GM20000 (cell line): Measurements from ENCODE around the gene DDHD1.

Experiments used
- DNase-seq: peaks from one replicate; pipeline ENCODE4 v3.0.0; 2012; ENCODE audit warnings: low spot score
- TF ChIP-seq, protein P1 (sequence below): IDR thresholded peaks from 2 replicates; pipeline ENCODE4 v1.5.1; 2012; ENCODE audit warnings: mild to moderate bottlenecking, control low read depth; ENCODE audit errors: extremely low read depth, missing control alignments

DDHD1 gene

DNA sequence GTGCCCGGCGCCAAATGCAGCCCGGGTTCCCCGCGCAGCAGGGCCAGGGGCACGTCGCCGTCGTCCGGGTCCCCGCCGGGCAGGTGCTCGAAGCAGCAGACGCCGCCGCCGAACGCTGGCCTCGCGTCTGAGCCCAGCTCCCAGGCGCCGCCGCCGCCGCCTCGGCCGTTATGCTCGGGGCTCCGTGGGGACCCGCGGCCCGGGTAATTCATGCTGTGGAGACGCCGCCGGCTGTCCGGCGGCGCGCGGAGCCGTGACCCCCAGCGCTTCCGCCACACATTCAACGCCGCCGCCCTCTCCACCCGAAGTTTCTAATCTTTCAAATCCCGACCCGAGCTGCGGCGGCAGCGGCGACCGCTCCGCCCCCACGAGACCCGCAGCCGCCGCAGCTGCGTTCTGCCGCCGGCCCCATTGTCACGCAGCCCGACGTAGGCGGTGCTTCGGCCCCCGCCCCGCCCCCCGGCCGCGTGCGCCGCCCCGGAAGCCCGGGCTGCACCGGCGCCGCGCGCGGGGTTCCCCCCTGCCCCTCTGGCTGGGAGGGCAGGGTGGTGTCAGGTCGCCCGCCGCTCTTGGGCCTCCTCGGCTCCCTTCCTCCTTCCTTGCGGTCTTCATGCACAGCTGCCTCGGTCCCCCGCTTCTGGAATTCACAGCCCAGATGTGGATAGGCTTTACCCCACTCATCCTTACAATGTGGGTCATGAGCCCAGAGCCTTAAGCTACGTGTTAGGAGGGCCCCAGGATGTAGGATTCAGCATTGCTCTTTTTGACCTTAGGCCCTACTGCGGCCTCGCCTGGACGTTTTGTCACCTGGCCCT, at the start of gene DDHD1:
TSS of gene DDHD1 (minus strand) at position 437 of the 815 bp plus-strand sequence. CDS start at position 212, 225 bp downstream.
- peak; percentile 96 for DNase-seq
- TF ChIP-seq, protein P1, sequence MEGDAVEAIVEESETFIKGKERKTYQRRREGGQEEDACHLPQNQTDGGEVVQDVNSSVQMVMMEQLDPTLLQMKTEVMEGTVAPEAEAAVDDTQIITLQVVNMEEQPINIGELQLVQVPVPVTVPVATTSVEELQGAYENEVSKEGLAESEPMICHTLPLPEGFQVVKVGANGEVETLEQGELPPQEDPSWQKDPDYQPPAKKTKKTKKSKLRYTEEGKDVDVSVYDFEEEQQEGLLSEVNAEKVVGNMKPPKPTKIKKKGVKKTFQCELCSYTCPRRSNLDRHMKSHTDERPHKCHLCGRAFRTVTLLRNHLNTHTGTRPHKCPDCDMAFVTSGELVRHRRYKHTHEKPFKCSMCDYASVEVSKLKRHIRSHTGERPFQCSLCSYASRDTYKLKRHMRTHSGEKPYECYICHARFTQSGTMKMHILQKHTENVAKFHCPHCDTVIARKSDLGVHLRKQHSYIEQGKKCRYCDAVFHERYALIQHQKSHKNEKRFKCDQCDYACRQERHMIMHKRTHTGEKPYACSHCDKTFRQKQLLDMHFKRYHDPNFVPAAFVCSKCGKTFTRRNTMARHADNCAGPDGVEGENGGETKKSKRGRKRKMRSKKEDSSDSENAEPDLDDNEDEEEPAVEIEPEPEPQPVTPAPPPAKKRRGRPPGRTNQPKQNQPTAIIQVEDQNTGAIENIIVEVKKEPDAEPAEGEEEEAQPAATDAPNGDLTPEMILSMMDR: no peak

DNA sequence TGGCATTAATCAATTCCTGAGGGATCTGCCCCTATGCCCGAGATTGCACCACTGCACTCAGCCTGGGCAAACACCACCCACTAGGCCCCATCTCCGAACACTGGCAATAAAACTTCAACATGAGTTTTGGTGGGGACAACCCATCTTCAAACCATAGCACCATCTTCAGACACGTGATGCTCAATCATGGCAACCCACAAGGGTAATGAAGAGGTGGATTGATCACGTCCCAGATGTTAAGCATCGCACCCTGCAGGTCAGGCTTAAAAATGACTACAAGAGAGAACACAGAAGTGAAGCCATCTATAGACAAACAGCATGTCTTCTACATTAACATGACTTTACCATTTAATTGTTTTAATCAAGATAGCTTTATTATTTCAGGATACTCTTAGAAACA, 42.8 kb upstream of the DDHD1 start:
- TF ChIP-seq, protein P1: no peak

DNA sequence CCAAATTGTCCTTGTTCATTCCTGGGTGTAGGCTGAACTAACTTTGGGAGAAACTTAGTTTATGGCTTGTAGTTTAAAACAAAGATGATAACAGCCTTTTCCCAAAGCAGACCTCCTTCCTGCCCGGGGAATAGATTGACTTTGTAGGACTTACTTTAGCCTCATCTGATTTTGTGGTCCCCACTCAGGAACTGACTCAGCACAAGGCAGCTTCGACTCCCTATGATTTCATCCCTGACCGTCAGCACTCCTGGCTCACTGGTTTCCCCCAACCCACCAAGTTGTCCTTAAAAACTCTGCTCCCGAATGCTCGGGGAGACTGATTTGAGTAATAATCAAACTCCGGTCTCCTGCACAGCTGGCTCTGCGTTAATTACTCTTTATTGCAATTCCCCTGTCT, 40.1 kb upstream of the DDHD1 start:
- no peak for DNase-seq
- TF ChIP-seq, protein P1: no peak

More for the DNA sequence above, 42.8 kb upstream of the DDHD1 start:
- no peak for DNase-seq

DNA sequence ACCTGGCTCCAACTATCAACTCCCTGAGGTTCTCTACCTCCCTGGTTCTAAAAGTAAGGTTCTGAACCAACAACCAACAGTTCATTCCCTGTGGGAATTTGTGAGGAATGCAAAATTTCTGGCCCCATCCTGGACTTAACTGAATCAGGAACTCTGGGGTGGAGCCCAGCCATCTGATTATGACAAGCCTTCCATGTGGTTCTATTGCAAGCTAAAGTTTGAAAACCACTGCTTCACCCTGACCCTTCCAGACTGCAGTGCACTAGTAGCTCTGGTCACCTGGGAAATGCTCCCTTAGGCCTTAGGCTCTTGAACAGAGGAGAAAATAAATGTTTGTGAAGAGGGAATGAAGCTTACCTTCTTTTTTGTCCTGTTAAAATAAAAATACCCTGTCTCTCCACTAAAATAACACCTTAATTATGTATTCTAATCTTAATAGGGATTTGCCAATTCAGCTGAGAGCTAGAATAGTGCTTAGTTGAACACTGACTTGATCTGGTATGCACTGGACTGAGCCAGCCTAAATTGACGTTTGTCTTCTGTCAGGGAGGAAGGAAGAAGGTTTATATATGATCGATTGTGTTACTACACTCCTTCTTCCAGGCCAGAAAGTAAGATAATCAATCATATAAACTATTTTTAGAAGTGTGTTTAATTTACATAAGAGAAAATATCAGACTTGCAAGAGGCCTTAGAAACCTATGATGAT, 39.1 kb upstream of the DDHD1 start:
- no peak for DNase-seq
- TF ChIP-seq, protein P1: no peak

DNA sequence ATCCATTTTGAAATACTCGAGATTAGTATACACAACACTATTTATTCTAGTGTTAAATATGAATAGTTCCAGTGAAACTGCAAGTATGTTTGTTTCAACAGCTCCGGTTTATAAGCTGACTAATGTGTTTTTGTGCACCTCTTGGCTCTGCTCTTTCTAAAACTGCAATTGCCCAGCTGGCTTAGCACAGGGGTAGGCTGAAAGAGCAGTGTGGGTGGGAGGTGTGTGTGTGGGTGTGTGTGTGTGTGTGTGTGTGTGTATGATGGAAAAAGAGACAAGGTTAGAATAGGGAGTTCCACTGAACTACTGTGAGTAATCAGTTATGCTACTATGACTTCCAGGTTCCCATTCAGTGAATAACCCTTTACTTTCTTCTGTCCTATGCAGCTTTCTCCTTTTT, 37.8 kb upstream of the DDHD1 start:
- TF ChIP-seq, protein P1: no peak
- DNase-seq: peak; percentile 29

DNA sequence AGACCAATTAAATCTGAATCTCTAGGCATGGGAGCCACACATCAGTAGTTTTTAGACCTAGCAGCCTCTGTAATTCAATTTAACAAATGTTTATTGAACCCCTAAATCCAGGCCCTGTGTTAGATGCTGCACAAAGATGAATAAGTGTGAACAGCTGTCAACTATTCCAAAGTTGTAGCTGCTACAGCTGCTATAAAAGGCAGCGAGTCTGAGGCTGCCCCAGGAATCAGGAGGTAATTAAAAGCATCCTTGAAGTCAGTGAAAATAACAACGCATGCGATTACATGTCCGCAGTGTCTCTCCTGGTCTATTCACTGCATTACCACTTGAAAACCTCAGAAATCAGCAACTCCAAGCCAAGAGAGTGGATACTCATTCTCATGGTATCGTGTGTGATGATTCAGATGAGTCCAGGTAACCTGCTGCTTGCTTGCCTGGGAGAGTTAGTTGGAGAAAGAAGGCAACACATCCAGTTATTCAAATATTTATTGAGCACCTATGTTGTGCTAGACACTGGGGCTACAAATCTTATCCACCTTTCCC, 34.9 kb upstream of the DDHD1 start:
- DNase-seq: no peak
- TF ChIP-seq, protein P1: no peak

DNA sequence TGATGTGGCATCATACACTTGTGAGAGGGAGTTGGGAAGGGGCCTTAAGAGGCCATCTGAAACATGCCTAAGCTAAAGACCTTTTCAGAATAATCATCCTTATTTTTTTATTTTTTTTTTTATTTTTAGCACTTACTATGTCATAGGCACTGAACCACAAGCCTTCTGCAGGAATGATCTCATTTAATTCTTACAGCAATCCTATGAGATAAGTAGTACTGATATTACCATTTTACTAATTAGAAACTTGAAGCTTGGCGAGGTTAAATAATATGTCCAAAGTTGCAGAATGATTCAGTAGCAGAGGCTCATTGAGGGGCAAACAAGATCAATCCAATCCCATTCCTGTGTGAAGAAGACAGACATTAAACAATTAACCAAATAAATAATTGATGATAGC, 33.4 kb upstream of the DDHD1 start:
- DNase-seq: no peak
- TF ChIP-seq, protein P1: no peak
